GM04504 (cell line): ENCODE results near the gene CYFIP1.

Experiments
- DNase-seq: peaks from one replicate; pipeline ENCODE4 v3.0.0-alpha.2; 2012; ENCODE audit warnings: low read depth

Gene CYFIP1

DNA sequence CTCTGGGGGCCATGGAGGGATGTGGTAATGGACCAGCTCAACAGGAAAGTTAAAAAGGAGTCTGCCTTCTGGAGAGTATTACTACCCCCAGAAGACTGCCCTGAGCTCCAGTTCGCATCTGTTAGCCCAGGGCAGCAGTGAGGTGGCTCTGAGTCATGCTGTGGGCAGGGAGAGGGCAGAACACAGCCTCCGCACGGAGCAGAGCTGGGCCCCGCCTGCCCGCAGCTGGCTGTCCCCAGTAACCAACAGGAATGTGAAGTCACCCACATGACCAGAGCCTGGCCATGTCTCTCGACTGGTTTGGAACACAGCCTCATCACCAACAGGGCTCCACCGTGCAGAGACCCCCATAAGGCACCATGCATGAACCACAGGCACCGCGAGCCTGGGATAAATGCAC is 62.1 kb downstream of the CYFIP1 start:
- no peak for DNase-seq

- DNase-seq: no peak
Observed at GRCh38 chr15:22917556-22917955, 62.6 kb downstream of the CYFIP1 start.

DNA sequence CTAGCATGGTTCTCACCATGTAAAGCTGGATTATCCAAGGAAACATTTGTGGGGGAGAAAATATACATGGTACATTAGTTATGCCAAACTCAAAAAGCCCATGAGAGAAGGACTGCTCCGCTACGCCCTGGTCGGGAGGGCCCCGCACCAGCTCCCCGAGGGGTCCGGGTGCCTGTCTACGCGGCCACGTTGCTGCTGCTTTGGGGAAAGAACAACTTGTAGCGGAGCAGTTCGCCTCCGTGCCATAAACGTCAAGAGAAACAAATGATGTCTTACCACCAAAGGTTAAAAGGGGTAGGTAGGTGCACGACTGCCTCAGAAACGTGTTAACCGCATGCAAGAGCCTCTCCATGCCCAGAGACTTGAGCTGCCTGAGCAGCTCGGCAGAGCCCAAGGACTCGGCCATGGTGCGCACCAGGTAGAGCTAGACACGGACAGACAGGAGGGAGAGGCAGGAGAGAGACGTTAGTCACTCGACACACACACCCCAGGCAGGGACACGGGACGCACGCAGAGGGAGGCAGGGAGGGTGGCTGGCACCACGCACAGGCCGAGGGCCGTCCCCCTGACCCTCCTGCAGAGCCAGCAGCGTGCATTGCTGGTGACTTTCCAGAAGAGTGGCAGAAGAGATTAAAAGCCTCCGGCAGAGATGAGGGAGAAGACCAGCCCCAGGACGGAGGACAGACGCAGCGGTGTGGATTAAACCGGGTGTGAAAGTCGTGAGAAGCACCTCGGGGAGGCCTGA is 63.4 kb downstream of the CYFIP1 start:
- no peak for DNase-seq

DNA sequence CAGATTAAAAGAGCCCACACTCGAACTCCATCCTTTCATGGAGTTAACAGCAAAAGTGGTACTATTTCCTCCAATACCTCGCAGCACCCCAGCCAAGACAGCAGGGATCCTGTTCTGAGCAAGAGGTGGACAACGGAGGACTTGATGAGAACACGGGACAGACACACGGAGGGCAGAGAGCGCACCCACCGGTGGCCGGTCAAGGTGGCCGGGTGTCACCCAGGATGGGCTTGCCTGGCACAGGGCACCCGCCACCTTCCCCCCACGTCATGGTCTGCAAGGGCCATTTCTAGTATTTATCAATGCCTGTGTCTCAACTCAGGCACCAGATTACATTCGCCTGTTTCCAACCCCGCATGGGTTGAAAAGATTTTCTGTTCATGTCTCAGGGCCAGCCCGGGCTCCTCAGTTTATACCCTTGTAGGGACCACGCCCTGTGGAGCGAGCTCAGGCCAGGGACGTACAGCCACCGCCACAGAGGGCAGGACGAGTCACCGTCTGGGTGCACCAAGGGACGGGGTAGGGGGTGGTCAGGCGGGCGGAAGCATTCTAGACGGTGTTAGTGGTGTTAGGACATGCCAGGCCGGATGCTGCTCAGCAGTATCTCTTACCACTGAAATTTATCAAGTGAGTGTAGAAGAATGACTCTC is 64.2 kb downstream of the CYFIP1 start:
- no peak for DNase-seq

GRCh38 chr15:22913646-22914380 is 66.4 kb downstream of the CYFIP1 start:
- DNase-seq: no peak

DNA sequence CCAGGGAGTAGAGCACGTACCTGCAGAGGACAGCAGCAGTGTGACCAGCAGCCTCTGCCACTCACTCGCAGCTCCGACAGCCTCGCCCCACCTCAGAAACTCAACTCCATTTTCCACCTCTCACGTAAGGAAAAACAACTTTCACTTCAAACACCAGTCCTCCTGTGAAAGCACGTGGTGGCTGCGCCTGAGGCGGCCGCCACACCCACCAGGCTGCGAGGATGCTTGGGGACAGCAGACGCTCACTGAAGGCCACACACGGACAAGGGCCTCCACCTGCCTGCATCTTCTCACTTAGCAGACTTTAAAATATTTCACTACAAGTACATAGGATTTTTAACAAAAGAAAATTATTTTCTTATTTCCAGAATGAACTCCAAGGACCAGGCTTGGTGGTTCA is 67.9 kb downstream of the CYFIP1 start:
- DNase-seq: no peak

GRCh38 chr15:22911306-22911705 is 68.9 kb downstream of the CYFIP1 start:
- DNase-seq: no peak

GRCh38 chr15:22908830-22909229 is 71.3 kb downstream of the CYFIP1 start:
- no peak for DNase-seq

GRCh38 chr15:22907161-22907950 is 72.8 kb downstream of the CYFIP1 start:
- DNase-seq: no peak

DNA sequence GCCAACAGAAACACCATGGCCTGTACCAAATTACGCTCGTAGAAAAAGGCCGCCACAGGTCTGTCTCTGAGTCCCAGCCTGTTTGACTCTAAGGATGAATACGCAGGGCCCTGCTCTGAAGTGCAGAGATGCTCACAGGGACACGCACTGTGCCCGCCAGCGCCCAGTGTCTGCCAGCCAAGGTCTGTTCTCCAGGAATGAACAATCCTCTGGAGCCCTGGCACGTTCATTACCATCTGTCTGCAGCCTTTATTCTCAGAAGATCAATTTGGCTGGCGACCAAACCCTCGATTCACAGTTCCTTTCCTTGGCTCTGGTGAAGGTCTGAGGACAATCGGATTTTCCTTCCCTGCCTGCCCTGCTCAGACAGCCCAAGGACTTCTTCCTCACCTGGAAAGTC is 75.4 kb downstream of the CYFIP1 start:
- DNase-seq: no peak

DNA sequence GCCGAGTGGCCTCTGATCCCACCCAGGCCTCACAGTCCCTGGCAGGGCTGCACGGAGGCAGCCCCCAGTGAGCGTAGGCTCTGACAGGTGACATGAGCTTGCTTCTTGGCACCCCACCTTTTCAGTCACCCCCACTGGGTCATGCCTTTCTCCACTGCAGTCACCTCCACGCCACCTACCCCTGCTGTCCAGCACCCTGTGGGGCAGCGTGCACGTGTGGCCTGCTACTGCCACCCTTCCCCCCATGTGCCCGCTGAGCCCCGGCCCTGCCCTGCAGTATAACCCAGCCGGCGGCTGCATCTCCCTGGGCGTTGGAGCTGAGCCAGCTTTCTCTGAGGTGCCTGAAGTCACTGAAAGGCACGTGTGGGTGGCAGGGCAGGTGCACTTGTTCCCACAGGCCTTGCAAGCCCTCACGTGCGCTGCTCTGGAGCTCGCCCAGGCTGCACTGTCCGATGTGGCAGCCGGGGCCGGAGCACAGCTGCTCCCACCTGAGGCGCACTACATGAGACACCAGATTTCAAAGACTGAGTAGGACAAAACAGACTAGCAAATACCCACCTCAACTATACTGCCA is 76.1 kb downstream of the CYFIP1 start:
- DNase-seq: no peak

- no peak for DNase-seq
Observed at GRCh38 chr15:22903427-22903826, 76.7 kb downstream of the CYFIP1 start.

- no peak for DNase-seq
Observed at GRCh38 chr15:22902981-22903380, 77.2 kb downstream of the CYFIP1 start.

GRCh38 chr15:22902578-22902977 is 77.6 kb downstream of the CYFIP1 start:
- no peak for DNase-seq

- no peak for DNase-seq
Observed at GRCh38 chr15:22902046-22902445, 78.1 kb downstream of the CYFIP1 start.

- no peak for DNase-seq
Observed at GRCh38 chr15:22895465-22896190, 84.5 kb downstream of the CYFIP1 start.

DNA sequence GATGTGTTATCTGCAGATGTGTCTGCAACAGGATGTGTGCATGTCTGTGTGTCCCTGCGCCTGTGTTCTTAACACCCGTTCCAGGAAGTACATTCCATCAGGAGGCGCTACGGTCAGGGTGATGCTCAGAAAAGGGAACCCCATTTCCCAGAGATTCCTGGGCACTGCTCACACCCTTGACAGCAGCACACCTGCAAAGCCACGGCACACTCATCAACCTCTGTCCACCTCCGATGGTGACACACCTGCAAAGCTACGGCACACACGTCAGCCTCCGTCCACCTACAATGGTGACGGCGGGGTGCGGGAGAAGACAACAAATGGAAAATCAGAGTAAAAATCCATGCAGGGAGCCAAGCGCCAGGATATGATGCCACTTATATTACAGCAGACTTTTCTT is 86.3 kb downstream of the CYFIP1 start:
- DNase-seq: no peak

DNA sequence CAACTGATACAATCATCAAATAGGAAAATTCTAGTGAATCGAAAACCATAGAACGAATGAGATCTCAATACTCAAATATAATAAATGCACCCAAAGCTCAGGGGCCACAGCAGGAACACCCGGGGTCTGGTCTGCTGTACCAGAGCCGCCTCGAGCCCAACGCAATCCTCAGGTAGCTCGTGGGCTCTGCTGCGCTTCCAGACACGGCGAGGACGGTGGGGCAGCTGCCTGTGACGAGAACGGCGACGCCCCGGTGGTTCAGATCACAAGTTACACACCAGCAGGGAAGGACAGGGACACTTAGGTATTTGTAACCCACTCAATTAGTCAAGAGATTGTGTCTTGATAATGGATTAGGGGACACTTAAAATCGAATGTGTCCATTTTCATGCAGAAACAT is 87.1 kb downstream of the CYFIP1 start:
- no peak for DNase-seq

DNA sequence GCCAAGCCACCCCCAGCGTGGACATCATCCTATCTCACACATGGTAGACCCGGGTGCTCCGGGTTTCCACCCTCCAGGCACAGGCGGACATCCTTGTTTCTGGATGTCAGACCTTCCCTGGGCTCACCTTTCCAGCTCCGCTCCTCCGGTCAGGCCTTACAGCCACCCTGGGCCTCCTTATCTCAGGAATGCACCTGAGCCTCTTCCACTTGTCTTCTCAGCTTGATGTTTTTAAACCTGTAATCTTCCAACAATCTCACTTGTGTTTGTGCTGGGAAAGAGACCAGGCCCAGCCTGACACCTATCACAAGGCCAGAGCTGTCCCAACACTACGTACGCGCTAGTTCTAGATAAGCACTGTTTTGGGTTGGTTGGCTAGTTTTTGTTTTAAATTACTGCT is 87.8 kb downstream of the CYFIP1 start:
- DNase-seq: no peak

DNA sequence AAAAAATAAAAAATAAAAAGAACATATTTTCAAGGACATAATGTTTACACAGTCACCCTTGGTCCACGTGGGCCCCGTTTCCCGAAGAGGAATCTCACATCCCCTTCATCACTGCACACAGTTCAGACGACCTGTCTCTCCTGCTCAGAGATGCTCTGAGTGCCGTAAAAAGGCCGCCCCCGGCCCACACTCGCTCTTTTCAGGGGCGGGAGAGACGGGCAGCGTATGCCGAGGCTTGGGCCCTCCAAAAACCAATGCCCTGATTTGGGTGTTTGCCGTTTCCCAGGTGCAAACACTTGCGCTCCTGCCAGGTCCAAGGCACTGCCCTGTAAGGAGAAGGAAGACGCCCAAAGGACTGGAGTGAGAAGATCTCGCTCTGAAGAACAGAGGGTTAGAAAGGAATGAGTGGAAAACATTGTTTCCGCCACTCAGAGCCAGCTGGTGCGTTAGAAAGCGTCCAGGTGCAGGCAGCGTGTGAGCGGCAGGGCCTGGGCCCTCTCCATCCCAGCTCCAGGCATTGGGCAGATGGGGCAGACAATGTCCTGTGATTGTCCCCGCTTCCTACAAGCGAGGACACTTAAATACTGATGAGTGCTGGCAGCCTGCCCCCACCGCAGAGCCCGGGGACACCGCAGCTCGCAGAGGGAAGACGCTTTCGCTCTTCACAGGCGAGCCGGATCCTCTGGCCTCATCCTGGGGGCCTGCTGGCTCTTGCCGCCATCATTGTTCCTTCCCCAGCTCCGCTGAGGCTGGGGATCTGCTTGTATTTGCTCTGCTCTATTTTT is 88.5 kb downstream of the CYFIP1 start:
- no peak for DNase-seq

DNA sequence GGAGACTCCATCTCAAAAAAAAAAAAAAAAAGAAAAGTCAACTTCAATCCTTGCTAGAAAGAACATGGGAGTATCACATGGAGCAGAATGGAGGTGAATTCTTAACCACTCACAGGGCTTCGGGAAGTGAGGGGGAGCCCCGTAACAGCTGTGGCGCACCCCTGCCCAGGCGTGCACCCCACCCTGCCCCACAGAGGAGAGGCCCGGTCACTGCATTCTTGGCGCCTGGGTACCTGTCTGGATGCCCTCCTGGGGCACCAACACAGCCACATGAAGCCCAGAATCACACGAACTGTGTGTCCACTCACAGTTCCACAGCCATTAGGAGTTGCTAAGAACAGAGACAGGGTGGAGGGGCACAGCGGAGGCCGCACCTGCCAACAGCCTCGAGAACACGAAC is 89.9 kb downstream of the CYFIP1 start:
- DNase-seq: no peak
